Effector memory CD8-positive, alpha-beta T cell (primary cell): ENCODE measurements around the gene SLC24A3.

Experiments used
- ATAC-seq: fragments of 150-1000 bp; cut with Tn5 transposase; replicated peaks from 2 replicates; pipeline ENCODE4 v1.10.0; 2021; ENCODE audit warnings: mild to moderate bottlenecking, moderate library complexity
- DNase-seq, 3 experiments: peaks; one replicate each; pipeline ENCODE4 v3.0.0; 2021
- H3K27ac Mint-ChIP-seq, 2 donors: one replicate each; pipeline ENCODE4 v1.8.0; 2022; ENCODE audit warnings: mild to moderate bottlenecking in 2 of 2, mixed read lengths in 2 of 2, moderate library complexity in 2 of 2
- H3K27me3 Mint-ChIP-seq, 2 donors: one replicate each; pipeline ENCODE4 v1.8.0; 2022; ENCODE audit warnings: mixed read lengths in 2 of 2
- H3K36me3 Mint-ChIP-seq: one replicate; pipeline ENCODE4 v1.8.0; 2022; ENCODE audit warnings: mild to moderate bottlenecking, moderate library complexity, mixed read lengths; ENCODE audit not compliant: insufficient read depth
- H3K4me1 Mint-ChIP-seq, 2 donors: one replicate each; pipeline ENCODE4 v1.8.0; 2022; ENCODE audit warnings: low read depth in 2 of 2, mixed read lengths in 2 of 2
- H3K4me3 Mint-ChIP-seq, 2 donors: one replicate each; pipeline ENCODE4 v1.8.0; 2022; ENCODE audit warnings: mild to moderate bottlenecking in 2 of 2, mixed read lengths in 2 of 2, moderate library complexity in 2 of 2
- H3K9me3 Mint-ChIP-seq, 2 donors: one replicate each; pipeline ENCODE4 v1.8.0; 2022; ENCODE audit warnings: mixed read lengths in 2 of 2

SLC24A3 gene

GRCh38 chr20:19486446-19486845, 274.0 kb downstream of the SLC24A3 start:
- Mint-ChIP-seq H3K36me3 (peaks cover 2% of the 10 kb centered on the region), H3K9me3 (peaks cover 0 to 5% of the 10 kb centered on the region in 2 donors), H3K4me1 (no peaks in the 10 kb centered on the region), H3K4me3 (no peak overlapping the region), H3K27ac (no peak overlapping the region), H3K27me3 (no peaks in the 10 kb centered on the region)
- no peak for ATAC-seq
- DNase-seq, result no peak

GRCh38 chr20:19487420-19487819, 275.0 kb downstream of the SLC24A3 start:
- Mint-ChIP-seq H3K9me3 (peaks cover 0 to 2% of the 10 kb centered on the region in 2 donors), H3K4me3 (no peak overlapping the region), H3K27ac (no peak overlapping the region), H3K27me3 (no peaks in the 10 kb centered on the region), H3K4me1 (no peaks in the 10 kb centered on the region), H3K36me3 (no peaks in the 10 kb centered on the region)
- DNase-seq, result no peak
- ATAC-seq, result no peak

GRCh38 chr20:19491241-19491640, 278.8 kb downstream of the SLC24A3 start:
- H3K36me3 Mint-ChIP-seq, result no peaks in the 10 kb centered on the region
- H3K27ac Mint-ChIP-seq, result no peak overlapping the region
- H3K4me3 Mint-ChIP-seq, result no peak overlapping the region
- DNase-seq (no peak), ATAC-seq (no peak)
- no peaks in the 10 kb centered on the region for H3K4me1 Mint-ChIP-seq
- no peaks in the 10 kb centered on the region for H3K27me3 Mint-ChIP-seq
- H3K9me3 Mint-ChIP-seq, result peaks cover 0 to 8% of the 10 kb centered on the region in 2 donors

GRCh38 chr20:19492116-19492515, 279.7 kb downstream of the SLC24A3 start:
- no peak for ATAC-seq
- H3K27ac Mint-ChIP-seq, result no peak overlapping the region
- no peak for DNase-seq
- H3K4me3 Mint-ChIP-seq, result no peak overlapping the region
- no peaks in the 10 kb centered on the region for H3K27me3 Mint-ChIP-seq
- no peaks in the 10 kb centered on the region for H3K36me3 Mint-ChIP-seq
- H3K9me3 Mint-ChIP-seq, result peaks cover 0 to 8% of the 10 kb centered on the region in 2 donors
- no peaks in the 10 kb centered on the region for H3K4me1 Mint-ChIP-seq

- H3K9me3 Mint-ChIP-seq, result peaks cover 0 to 8% of the 10 kb centered on the region in 2 donors
- no peaks in the 10 kb centered on the region for H3K4me1 Mint-ChIP-seq
- no peak overlapping the region for H3K27ac Mint-ChIP-seq
- H3K27me3 Mint-ChIP-seq, result no peaks in the 10 kb centered on the region
- DNase-seq (no peak), ATAC-seq (no peak)
- H3K36me3 Mint-ChIP-seq, result no peaks in the 10 kb centered on the region
- H3K4me3 Mint-ChIP-seq, result no peak overlapping the region
Observed at GRCh38 chr20:19492687-19493336, 280.4 kb downstream of the SLC24A3 start.

GRCh38 chr20:19493794-19494495, 281.5 kb downstream of the SLC24A3 start:
- H3K27ac Mint-ChIP-seq, result no peak overlapping the region
- H3K36me3 Mint-ChIP-seq, result no peaks in the 10 kb centered on the region
- no peaks in the 10 kb centered on the region for H3K27me3 Mint-ChIP-seq
- DNase-seq (no peak), ATAC-seq (no peak)
- H3K4me3 Mint-ChIP-seq, result no peak overlapping the region
- H3K9me3 Mint-ChIP-seq, result peaks cover 0 to 8% of the 10 kb centered on the region in 2 donors
- no peaks in the 10 kb centered on the region for H3K4me1 Mint-ChIP-seq

GRCh38 chr20:19495905-19496703, 283.7 kb downstream of the SLC24A3 start:
- Mint-ChIP-seq H3K36me3 (no peaks in the 10 kb centered on the region), H3K9me3 (peaks cover 0 to 8% of the 10 kb centered on the region in 2 donors), H3K27ac (no peak overlapping the region), H3K27me3 (no peaks in the 10 kb centered on the region), H3K4me3 (no peak overlapping the region), H3K4me1 (no peaks in the 10 kb centered on the region)
- DNase-seq, result no peak
- no peak for ATAC-seq

- Mint-ChIP-seq H3K36me3 (no peaks in the 10 kb centered on the region), H3K4me3 (no peak overlapping the region), H3K9me3 (peaks cover 0 to 8% of the 10 kb centered on the region in 2 donors), H3K4me1 (no peaks in the 10 kb centered on the region), H3K27ac (no peak overlapping the region), H3K27me3 (peaks cover 0 to 6% of the 10 kb centered on the region in 2 donors)
- ATAC-seq (no peak), DNase-seq (no peak)
Observed at GRCh38 chr20:19497064-19497463, 284.6 kb downstream of the SLC24A3 start.

- no peaks in the 10 kb centered on the region for H3K4me1 Mint-ChIP-seq
- H3K36me3 Mint-ChIP-seq, result no peaks in the 10 kb centered on the region
- H3K27me3 Mint-ChIP-seq, result peaks cover 0 to 6% of the 10 kb centered on the region in 2 donors
- H3K9me3 Mint-ChIP-seq, result no peaks in the 10 kb centered on the region
- ATAC-seq, result no peak
- DNase-seq, result no peak
- H3K27ac Mint-ChIP-seq, result no peak overlapping the region
- H3K4me3 Mint-ChIP-seq, result no peak overlapping the region
Observed at GRCh38 chr20:19498756-19499155, 286.3 kb downstream of the SLC24A3 start.

- Mint-ChIP-seq H3K27ac (no peak overlapping the region), H3K9me3 (no peaks in the 10 kb centered on the region), H3K4me1 (no peaks in the 10 kb centered on the region), H3K4me3 (no peak overlapping the region), H3K36me3 (no peaks in the 10 kb centered on the region), H3K27me3 (peaks cover 0 to 6% of the 10 kb centered on the region in 2 donors)
- no peak for ATAC-seq
- DNase-seq, result no peak
Observed at GRCh38 chr20:19501476-19502115, 289.2 kb downstream of the SLC24A3 start.

- H3K27me3 Mint-ChIP-seq, result peaks cover 0 to 6% of the 10 kb centered on the region in 2 donors
- no peaks in the 10 kb centered on the region for H3K9me3 Mint-ChIP-seq
- no peak for ATAC-seq
- H3K27ac Mint-ChIP-seq, result no peak overlapping the region
- no peaks in the 10 kb centered on the region for H3K36me3 Mint-ChIP-seq
- no peak for DNase-seq
- no peaks in the 10 kb centered on the region for H3K4me1 Mint-ChIP-seq
- H3K4me3 Mint-ChIP-seq, result no peak overlapping the region
Observed at GRCh38 chr20:19502169-19502568, 289.7 kb downstream of the SLC24A3 start.

GRCh38 chr20:19504251-19504650, 291.8 kb downstream of the SLC24A3 start:
- ATAC-seq (no peak), DNase-seq (no peak)
- no peaks in the 10 kb centered on the region for H3K4me1 Mint-ChIP-seq
- H3K27ac Mint-ChIP-seq, result no peak overlapping the region
- H3K36me3 Mint-ChIP-seq, result no peaks in the 10 kb centered on the region
- H3K9me3 Mint-ChIP-seq, result no peaks in the 10 kb centered on the region
- H3K27me3 Mint-ChIP-seq, result peaks cover 0 to 6% of the 10 kb centered on the region in 2 donors
- no peak overlapping the region for H3K4me3 Mint-ChIP-seq

- DNase-seq (no peak), ATAC-seq (no peak)
- H3K27me3 Mint-ChIP-seq, result peaks cover 0 to 6% of the 10 kb centered on the region in 2 donors
- no peaks in the 10 kb centered on the region for H3K4me1 Mint-ChIP-seq
- no peak overlapping the region for H3K4me3 Mint-ChIP-seq
- no peaks in the 10 kb centered on the region for H3K36me3 Mint-ChIP-seq
- no peaks in the 10 kb centered on the region for H3K9me3 Mint-ChIP-seq
- no peak overlapping the region for H3K27ac Mint-ChIP-seq
Observed at GRCh38 chr20:19506021-19506420, 293.6 kb downstream of the SLC24A3 start.
